C4-2B (cell line): ENCODE measurements around the gene MTA2.

Experiments
- H3K27ac ChIP-seq: fragments of 450-650 bp; 2 replicates; pipeline ENCODE4 v1.5.1; 2017
- CTCF ChIP-seq: fragments of 450-650 bp; conservative IDR thresholded peaks from 2 replicates; pipeline ENCODE4 v1.5.1; 2017; ENCODE audit warnings: mild to moderate bottlenecking
- ZFX ChIP-seq: fragments of 450-650 bp; IDR thresholded peaks from 2 replicates; pipeline ENCODE4 v1.6.1; 2017

The MTA2 gene

GRCh38 chr11:62604460-62605120 lies 2.9 kb upstream of the MTA2 start:
- H3K27ac ChIP-seq, result no peak overlapping the region
- no peak for TF ChIP-seq CTCF
- TF ChIP-seq ZFX, result no peak

- no peak overlapping the region for H3K27ac ChIP-seq
- TF ChIP-seq CTCF, result no peak
- TF ChIP-seq ZFX, result no peak
These were observed 2.2 kb upstream of the MTA2 start for GRCh38 chr11:62603776-62604299.

GRCh38 chr11:62603072-62603408 lies 1.4 kb upstream of the MTA2 start:
- peak overlapping the region; percentile 100; the same call in 1 of the 2 replicates for H3K27ac ChIP-seq
- TF ChIP-seq ZFX, result no peak
- no peak for TF ChIP-seq CTCF

GRCh38 chr11:62602141-62603071 lies 741 bp upstream of the MTA2 start:
- TF ChIP-seq CTCF (no peak), ZFX (no peak)
- peak overlapping the region; percentile 100 for H3K27ac ChIP-seq

GRCh38 chr11:62601122-62601371 lies 618 bp downstream of the MTA2 start:
- TF ChIP-seq ZFX (no peak), CTCF (no peak)

GRCh38 chr11:62600367-62601121 lies 1.1 kb downstream of the MTA2 start:
- TF ChIP-seq CTCF, result no peak
- no peak for TF ChIP-seq ZFX
- H3K27ac ChIP-seq, result peak overlapping the region; percentile 100

More at GRCh38 chr11:62601122-62601371, 618 bp downstream of the MTA2 start:
- peak overlapping the region; percentile 100 for H3K27ac ChIP-seq
